Right renal cortex interstitium (tissue), 3 donors: Measurements from ENCODE around the gene PAM. TPM values are rescaled to one million over a fixed set of nuclear protein-coding genes. Genes with fewer than 3 reads are reported as not detected.

Source experiments
- DNase-seq, 3 donors: peaks; one replicate each; pipeline ENCODE4 v3.0.0-alpha.2; 2013; ENCODE audit warnings: low read depth in 3 of 3, low spot score in 2 of 3
- polyA plus RNA-seq, 3 donors: library from polyadenylated mRNA; unstranded; fragments of 120-200 nt; gene quantifications; one replicate each; pipeline ENCODE4 v1.2.1, GENCODE V29; 2013; ENCODE audit not compliant: insufficient read length in 3 of 3

The PAM gene
- polyA plus RNA-seq, 3 donors: 216 to 245 (median 244) TPM

- no peak for DNase-seq
These were observed 167.8 kb downstream of the PAM start for GRCh38 chr5:102922799-102923477.

GRCh38 chr5:102924963-102925362 is 169.9 kb downstream of the PAM start:
- no peak for DNase-seq

DNA sequence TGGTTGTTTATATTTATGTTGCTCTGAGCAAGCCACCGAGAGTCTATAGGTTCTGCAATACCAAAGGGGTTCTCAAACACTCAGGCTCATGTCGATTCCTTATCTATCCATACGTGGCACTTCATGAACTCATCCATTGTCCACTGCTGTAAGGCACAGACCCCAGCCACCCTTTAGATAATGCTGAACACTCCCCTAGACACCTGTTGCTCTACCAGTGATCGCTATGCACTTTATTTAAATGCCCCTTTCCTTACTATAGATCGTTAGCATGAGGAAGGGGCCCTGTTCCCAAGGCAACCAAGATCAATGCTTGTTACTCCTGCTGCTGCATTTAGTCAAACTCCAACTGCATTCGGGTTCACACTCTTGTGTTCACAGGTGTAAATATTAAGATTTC is 171.9 kb downstream of the PAM start:
- no peak for DNase-seq

GRCh38 chr5:102930244-102930643 is 175.1 kb downstream of the PAM start:
- no peak for DNase-seq

GRCh38 chr5:102931085-102931725 is 176.1 kb downstream of the PAM start:
- no peak for DNase-seq

DNA sequence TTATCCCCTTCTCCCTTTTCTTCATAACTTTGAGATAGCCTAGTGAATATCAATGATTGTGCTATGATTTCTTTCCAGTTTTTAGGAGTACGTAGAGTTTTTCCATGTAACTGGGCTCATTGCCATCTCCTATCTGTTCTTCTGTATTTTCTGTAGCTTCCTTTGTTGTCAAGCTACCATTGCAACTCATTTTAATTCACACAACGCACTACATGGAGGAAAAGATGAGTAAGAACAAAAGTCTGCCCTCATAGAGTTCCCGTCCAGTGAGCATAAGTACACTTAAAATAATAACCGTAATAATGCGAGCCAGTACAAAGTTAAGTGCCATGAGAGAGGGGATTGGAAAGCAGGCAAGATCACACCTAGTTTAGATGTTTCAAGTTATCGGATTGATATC is 177.7 kb downstream of the PAM start:
- DNase-seq: no peak

GRCh38 chr5:102933316-102933715 is 178.2 kb downstream of the PAM start:
- no peak for DNase-seq

- DNase-seq: no peak
These were observed 178.8 kb downstream of the PAM start for GRCh38 chr5:102933721-102934459.

- DNase-seq: no peak
These were observed 182.8 kb downstream of the PAM start for GRCh38 chr5:102937894-102938293.

- no peak for DNase-seq
These were observed 186.0 kb downstream of the PAM start for GRCh38 chr5:102941111-102941510.

DNA sequence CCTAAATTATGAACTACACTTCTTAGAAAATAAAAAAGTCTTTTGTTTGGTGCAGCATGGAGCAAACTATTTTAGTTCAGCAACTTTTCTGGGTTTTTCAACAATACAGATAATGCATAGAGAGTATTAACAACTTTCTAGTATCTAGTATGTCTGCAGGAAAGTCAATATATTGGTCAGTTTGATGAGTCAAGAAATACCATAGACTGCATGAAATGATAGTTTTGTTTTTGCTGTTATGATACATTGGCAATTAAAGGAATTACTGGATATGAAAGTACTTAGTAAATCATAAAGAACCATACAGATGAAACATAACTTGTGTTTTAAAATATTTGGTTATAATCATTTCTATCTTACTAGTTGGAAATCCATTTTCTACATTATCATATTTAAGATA is 191.3 kb downstream of the PAM start:
- DNase-seq: no peak

DNA sequence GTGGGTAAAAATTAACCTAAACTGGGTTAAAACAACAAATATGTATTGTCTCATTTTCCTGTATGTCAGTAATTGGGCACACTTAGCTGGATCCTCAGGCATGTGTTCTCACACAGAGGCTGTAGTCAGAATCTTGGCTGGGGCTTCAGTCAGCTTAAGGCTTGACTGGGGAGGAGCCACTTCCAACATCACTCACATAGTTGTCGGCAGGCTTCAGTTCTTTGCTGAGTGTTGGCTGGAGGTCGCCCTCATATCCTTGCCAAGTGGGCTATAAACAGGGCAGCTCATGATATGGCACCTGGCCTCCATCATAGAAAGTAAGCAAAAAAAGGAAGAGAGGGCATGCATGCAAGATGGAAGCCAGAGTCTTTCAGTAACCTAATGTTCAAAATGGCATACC is 191.9 kb downstream of the PAM start:
- no peak for DNase-seq

DNA sequence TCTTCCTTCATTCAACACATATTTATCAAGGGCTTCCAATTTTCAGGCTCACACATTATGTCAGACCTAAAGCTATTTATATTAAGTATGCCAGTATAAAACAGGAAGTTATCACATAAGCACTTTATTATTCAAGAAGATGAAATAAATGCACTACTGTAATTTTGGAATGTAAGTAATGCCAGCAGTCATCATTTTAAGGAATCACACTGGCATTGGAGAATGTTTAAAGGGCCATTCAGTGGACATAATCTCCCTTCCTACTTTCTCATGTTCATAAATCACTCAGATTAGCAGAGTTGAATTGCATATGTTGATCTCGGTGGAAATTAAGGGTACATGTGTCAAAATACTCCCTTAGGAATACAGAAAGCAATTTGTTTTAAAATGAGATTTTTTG is 200.4 kb downstream of the PAM start:
- no peak for DNase-seq

GRCh38 chr5:102956599-102956998 is 201.5 kb downstream of the PAM start:
- no peak for DNase-seq

GRCh38 chr5:102957141-102957540 is 202.0 kb downstream of the PAM start:
- no peak for DNase-seq

DNA sequence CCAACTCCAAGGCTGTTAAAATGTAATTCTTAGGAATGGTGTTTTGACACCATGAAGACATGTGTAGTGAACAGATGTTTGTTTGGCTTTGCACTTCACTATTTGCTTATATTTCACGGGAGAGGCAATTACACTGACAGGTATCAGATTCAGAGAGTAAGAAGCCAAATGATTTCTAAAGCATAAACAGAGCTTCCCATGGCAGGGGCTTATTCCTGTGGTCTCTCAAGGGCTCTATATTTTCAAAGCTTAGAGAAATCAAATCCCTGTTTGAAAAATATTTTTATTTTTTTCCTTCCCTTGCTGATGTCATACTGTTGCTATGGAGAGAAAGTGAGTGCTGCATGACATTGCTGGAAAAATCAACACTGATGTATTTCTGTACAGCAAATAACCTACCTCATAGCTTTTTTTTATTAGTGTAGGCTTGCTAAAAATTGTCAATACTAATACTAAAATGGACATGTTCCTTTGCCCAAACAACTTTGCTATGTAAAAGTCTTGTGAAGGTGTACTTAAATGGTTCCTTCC is 203.4 kb downstream of the PAM start:
- DNase-seq: no peak

DNA sequence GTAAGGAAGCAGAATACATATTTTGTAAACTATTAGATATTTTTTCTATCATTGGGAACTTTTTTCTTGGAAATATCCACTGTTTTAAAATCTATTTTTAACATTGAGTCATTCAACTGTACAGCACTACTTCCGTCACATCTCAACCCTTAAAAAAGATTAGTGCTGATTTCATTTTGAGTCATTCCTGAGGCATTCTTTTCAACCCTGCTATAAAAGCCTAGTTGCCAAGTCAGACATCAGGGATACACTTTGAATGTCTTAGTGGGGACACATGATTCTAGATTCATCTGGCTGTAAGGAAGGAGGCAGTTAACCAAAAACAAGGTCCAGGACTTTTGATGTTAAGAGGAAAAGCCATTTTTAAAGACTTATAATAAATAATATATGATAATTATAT is 203.9 kb downstream of the PAM start:
- no peak for DNase-seq

- DNase-seq: no peak
These were observed 206.6 kb downstream of the PAM start for GRCh38 chr5:102961671-102962070.

DNA sequence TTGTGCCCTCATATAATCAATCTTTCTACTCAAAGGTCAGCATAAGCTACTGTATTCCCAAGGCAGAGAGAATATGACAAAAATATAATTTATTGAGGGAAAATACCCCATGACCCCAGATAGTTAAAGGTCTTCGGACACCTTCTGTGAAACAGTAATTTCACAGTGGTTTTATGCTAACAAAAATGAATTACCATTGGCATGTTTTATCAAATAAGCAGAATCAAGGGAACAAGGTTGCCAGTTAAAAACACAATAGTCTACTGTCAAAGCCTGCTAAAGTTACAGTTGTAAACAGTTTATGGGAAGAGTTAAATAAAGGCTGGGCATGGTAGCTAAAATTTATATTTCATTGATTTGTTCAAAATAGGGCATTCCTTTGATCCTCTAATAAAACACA is 210.5 kb downstream of the PAM start:
- no peak for DNase-seq

DNA sequence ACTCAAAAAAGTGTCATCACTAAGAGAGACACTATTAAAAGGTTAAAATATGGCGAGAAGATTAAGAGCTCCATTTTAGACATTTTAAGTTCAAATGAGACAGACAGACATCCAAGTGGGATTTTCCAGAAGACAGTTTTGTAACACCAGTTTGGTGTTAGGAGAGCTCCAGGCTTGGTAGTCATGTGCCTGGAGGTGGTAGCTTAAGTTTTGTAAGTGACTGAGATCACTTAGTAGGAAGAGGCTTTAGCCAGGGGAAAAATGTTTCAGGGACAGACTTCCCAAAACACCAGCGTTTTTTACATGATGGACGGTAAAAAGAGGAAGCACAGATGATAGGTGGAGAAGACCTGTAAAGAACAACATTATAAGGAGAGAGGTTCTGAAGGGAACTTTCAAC is 214.5 kb downstream of the PAM start:
- DNase-seq: no peak

GRCh38 chr5:102971676-102972293 is 216.7 kb downstream of the PAM start:
- DNase-seq: peak in 1 of 3 donors; percentile 12
